Right lobe of liver (tissue), 6 donors: ENCODE measurements around the gene MED15. TPM values are rescaled to one million over a fixed set of nuclear protein-coding genes. Genes with fewer than 3 reads are reported as not detected.

ENCODE experiments used
- ATAC-seq, 4 donors: fragments of 200-7000 bp; cut with Tn5 transposase; one replicate each; pipeline ENCODE4 v1.9.1; 2020; ENCODE audit warnings: mild to moderate bottlenecking in 4 of 4, moderate library complexity in 4 of 4
- DNase-seq, 3 donors: peaks; one replicate each; pipeline ENCODE4 v3.0.0-alpha.2; 2020
- H3K27ac ChIP-seq, 3 donors: fragments of 200-600 bp; one replicate each; pipeline ENCODE4 v1.8.0; 2022
- H3K27me3 ChIP-seq, 2 donors: fragments of 200-600 bp; one replicate each; pipeline ENCODE4 v1.8.0; 2022
- H3K36me3 ChIP-seq, 4 donors: fragments of 200-600 bp; sonication (generic) in 1 of 4; one replicate each; pipeline versions ENCODE4 v1.5.1 to v1.8.0; 2017 to 2022; ENCODE audit warnings: control low read depth in 1 of 4
- H3K4me1 ChIP-seq, 4 donors: fragments of 200-600 bp; sonication (generic) in 1 of 4; one replicate each; pipeline versions ENCODE4 v1.5.1 to v1.8.0; 2017 to 2022; ENCODE audit warnings: control low read depth in 1 of 4
- H3K4me3 ChIP-seq, 3 donors: fragments of 200-600 bp; one replicate each; pipeline ENCODE4 v1.8.0; 2022
- H3K9me3 ChIP-seq, 4 donors: fragments of 200-600 bp; sonication (generic) in 1 of 4; one replicate each; pipeline versions ENCODE4 v1.5.1 to v1.8.0; 2017 to 2022; ENCODE audit warnings: control low read depth in 1 of 4
- POLR2A ChIP-seq: fragments of 450-650 bp; IDR thresholded peaks from one replicate; pipeline ENCODE4 v1.6.1; 2017; ENCODE audit warnings: antibody characterized with exemption, mild to moderate bottlenecking
- WGBS: methylation state at CpG from one replicate; pipeline ENCODE4 v1.1.6; 2018; ENCODE audit warnings: low coverage, low lambda C conversion rate; ENCODE audit not compliant: insufficient coverage; ENCODE audit errors: missing lambda C conversion rate; 5-methylcytosine and 5-hydroxymethylcytosine counted together
- intact Hi-C, 2 donors: fragments of 100-400 bp; cut with DNase I; formaldehyde crosslinking; loops; one replicate each; pipeline versions ENCODE4 v1.11.2 to v1.14.1; 2022
- total RNA-seq, 6 experiments: library from RNA; depleted of rRNA in 2 of 6; stranded (reverse); fragments of >200 nt in 2 of 6; fragmentation: NEBNext Ultra II Directional in 3 of 6; extraction: Animal tissue kit (Norgen Biotek cat#: 25700) in 3 of 6; gene quantifications; one replicate each; pipeline versions ENCODE4 v1.1.0 to v1.2.4, GENCODE V29; 2016 to 2023
- TF ChIP-seq, protein P1 (sequence below), 4 donors: fragments of 200-600 bp in 3 of 4; fragments of 450-650 bp in 1 of 4; IDR thresholded peaks; one replicate each; pipeline versions ENCODE4 v1.5.1 to v1.8.0; 2016 to 2022; ENCODE audit warnings: antibody characterized with exemption in 4 of 4, mild to moderate bottlenecking in 2 of 4
- donor health status: DM: no; HTN: yes; CAD: no.
- donor health status: DM: no; HTN: no; CAD: no.
- donor health status: DM: no; HTN: no; CAD: no.
- donor health status: DM: no; HTN: yes; CAD: no.
- donor health status: DM: no; HTN: yes; CAD: no.

The MED15 gene
- total RNA-seq, 6 experiments from 2014 or later: 15.7 to 34.7 (median 23.6) TPM

- H3K36me3 ChIP-seq: peaks cover 0 to 26% (median 8%) of the 10 kb centered on the region in 4 donors
- intact Hi-C loops: no loop called here
- H3K4me1 ChIP-seq: no peaks in the 10 kb centered on the region
- H3K27ac ChIP-seq: no peak overlapping the region
- ATAC-seq (no peak), DNase-seq (no peak)
- H3K27me3 ChIP-seq: no peaks in the 10 kb centered on the region
- no peaks in the 10 kb centered on the region for H3K9me3 ChIP-seq
- no peak overlapping the region for H3K4me3 ChIP-seq
- 70% methylated on average over 4 of the region's 4 CpGs for WGBS
- no peak for TF ChIP-seq POLR2A
- TF ChIP-seq, protein P1, sequence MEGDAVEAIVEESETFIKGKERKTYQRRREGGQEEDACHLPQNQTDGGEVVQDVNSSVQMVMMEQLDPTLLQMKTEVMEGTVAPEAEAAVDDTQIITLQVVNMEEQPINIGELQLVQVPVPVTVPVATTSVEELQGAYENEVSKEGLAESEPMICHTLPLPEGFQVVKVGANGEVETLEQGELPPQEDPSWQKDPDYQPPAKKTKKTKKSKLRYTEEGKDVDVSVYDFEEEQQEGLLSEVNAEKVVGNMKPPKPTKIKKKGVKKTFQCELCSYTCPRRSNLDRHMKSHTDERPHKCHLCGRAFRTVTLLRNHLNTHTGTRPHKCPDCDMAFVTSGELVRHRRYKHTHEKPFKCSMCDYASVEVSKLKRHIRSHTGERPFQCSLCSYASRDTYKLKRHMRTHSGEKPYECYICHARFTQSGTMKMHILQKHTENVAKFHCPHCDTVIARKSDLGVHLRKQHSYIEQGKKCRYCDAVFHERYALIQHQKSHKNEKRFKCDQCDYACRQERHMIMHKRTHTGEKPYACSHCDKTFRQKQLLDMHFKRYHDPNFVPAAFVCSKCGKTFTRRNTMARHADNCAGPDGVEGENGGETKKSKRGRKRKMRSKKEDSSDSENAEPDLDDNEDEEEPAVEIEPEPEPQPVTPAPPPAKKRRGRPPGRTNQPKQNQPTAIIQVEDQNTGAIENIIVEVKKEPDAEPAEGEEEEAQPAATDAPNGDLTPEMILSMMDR (IDR thresholded peaks at IDR 0.05): no peak
Observed at GRCh38 chr22:20559174-20559760, 51.9 kb downstream of the MED15 start.

GRCh38 chr22:20560716-20561115, 53.3 kb downstream of the MED15 start:
- H3K36me3 ChIP-seq: peaks cover 0 to 28% (median 7%) of the 10 kb centered on the region in 4 donors
- no peaks in the 10 kb centered on the region for H3K27me3 ChIP-seq
- DNase-seq (no peak), ATAC-seq (no peak)
- 100% methylated on average over 3 of the region's 3 CpGs for WGBS
- no peaks in the 10 kb centered on the region for H3K9me3 ChIP-seq
- no peak overlapping the region for H3K27ac ChIP-seq
- intact Hi-C loops: no loop called here
- no peak overlapping the region for H3K4me3 ChIP-seq
- TF ChIP-seq, protein P1 (IDR thresholded peaks at IDR 0.05): no peak
- TF ChIP-seq POLR2A: no peak
- no peaks in the 10 kb centered on the region for H3K4me1 ChIP-seq

- Histone ChIP-seq H3K36me3 (peaks cover 7 to 35% (median 10%) of the 10 kb centered on the region in 4 donors), H3K4me3 (no peak overlapping the region), H3K27me3 (no peaks in the 10 kb centered on the region), H3K4me1 (no peaks in the 10 kb centered on the region), H3K27ac (no peak overlapping the region), H3K9me3 (no peaks in the 10 kb centered on the region)
- WGBS: 71% methylated on average over 4 of the region's 4 CpGs
- DNase-seq (no peak), ATAC-seq (no peak)
- TF ChIP-seq, protein P1 (IDR thresholded peaks at IDR 0.05): no peak
- no peak for TF ChIP-seq POLR2A
- intact Hi-C loops: no loop called here
Observed at GRCh38 chr22:20561882-20562281, 54.5 kb downstream of the MED15 start.

DNA sequence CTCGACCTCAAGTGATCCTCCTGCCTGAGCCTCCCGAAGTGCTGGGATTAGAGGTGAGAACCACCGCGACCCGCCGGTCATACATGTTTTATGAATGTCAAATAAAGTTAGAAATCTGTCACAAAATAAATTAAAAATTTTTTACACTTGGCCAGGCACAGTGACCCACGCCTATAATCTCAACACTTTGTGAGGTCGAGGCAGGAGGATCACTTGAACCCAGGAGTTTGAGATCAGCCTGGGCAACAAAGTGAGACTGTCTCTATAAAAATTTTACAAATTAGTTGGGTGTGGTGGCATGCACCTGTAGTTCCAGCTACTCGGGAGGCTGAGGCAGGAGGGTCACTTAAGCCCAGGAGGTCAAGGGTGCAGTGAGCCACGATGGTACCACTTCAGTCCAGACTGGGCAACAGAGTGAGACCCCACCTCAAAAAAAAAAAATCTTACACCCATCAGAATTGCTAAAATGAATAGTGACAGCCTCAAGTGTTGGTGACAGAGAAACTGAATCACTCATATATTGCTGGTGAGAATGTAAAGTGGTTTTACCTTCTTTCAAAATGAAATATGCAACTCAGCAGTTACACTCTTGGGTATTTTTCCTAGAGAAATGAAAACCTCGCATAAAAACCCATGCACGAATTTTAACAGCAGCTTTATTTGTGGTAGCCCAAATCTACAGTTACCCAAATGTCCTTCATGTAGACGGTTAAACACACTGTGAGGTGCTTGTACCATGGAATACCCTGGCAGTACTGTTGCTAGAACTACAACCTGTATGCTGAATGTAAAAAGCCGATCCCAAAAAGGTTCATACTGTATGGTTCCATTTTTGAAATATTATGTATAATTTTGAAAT, 55.4 kb downstream of the MED15 start:
- ATAC-seq (no peak), DNase-seq (no peak)
- WGBS: 81% methylated on average over 13 of the region's 14 CpGs
- no peak overlapping the region for H3K4me3 ChIP-seq
- H3K36me3 ChIP-seq: peaks cover 9 to 45% (median 14%) of the 10 kb centered on the region in 4 donors
- no peak overlapping the region for H3K27ac ChIP-seq
- H3K9me3 ChIP-seq: no peaks in the 10 kb centered on the region
- no peaks in the 10 kb centered on the region for H3K27me3 ChIP-seq
- no peaks in the 10 kb centered on the region for H3K4me1 ChIP-seq
- TF ChIP-seq, protein P1 (IDR thresholded peaks at IDR 0.05): no peak
- no peak for TF ChIP-seq POLR2A
- intact Hi-C loops: no loop called here
